ENCODE results near the gene DENND1C.
"Not testable (repeated sequence)": the region's sequence is repeated elsewhere in the genome, so short reads cannot be mapped to it uniquely, and the experiment has no call there.

DENND1C gene

DNA sequence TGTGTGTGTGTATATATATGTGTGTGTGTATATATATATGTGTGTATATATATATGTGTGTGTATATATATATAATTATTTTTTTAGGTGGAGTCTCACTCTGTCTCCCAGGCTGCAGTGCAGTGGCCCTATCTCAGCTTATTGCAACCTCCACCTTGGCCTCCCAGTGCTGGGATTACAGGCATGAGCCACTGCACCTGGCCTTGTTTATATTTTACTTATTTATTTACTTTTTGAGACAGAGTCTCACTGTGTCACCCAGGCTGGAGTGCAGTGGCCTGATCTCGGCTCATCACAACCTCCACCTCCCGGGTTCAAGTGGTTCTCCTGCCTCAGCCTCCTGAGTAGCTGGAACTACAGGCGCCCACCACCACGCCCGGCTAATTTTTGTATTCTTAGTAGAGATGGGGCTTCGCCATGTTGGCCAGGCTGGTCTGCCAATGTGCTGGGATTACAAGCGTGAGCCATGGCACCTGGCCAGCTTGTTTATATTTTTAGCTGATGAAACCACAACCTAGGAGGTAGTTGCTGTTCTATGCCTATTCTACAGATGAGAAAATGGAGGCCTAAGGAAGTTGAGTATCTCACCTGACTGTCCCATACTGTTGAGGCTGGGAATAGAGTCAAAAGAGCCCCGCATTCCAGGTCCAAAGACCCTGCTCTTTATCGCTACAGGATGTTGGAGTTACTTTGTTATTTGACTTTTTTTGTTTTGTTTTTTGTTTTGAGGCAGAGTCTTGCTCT, 26.6 kb upstream of the DENND1C start:
- DNase-seq, result not testable (repeated sequence)

DNA sequence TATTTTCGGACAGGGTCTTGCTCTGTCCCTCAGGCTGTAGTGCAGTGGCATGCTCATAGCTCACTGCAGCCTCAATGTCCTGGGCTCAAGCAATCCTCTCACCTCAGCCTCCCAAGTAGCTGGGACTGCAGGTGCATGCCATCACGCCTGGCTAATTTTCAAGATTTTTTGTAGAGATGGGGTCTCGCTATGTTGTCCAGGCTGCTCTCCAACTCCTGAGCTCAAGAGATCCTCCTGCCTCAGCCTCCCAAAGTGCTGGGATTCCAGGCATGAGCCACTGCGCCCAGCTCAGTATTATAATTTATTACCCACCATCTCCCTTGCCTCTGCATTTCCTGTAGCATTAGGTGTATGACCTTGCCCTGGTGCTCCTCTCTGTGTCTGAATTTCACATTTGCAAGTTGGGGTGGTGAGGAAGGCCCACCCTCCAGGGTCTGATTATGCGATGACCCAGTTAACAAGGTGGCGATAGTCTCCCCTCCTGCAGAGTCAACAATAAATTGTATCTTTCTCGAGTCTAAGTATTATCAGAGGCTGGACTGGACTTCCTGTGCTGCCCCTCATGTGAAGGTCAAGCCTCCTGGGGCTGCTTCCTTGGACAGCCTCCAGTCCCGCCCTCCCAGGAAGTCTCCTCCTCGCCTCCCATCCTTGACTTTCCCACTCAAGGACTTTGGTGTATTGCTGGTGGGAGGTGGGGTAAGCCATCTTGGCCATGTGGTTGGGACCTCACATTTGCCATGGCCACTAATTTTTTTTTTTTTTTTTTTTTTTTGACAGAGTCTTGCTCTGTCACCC, 22.0 kb upstream of the DENND1C start:
- no peak for DNase-seq

GRCh38 chr19:6501740-6502648, 20.4 kb upstream of the DENND1C start, which contains the start of gene TUBB4A:
TSS of gene TUBB4A (minus strand) at chr19:6502309. CDS start at chr19:6502212, 97 bp downstream.
- no peak for DNase-seq

GRCh38 chr19:6500837-6501739, 19.5 kb upstream of the DENND1C start:
- DNase-seq, result no peak

DNA sequence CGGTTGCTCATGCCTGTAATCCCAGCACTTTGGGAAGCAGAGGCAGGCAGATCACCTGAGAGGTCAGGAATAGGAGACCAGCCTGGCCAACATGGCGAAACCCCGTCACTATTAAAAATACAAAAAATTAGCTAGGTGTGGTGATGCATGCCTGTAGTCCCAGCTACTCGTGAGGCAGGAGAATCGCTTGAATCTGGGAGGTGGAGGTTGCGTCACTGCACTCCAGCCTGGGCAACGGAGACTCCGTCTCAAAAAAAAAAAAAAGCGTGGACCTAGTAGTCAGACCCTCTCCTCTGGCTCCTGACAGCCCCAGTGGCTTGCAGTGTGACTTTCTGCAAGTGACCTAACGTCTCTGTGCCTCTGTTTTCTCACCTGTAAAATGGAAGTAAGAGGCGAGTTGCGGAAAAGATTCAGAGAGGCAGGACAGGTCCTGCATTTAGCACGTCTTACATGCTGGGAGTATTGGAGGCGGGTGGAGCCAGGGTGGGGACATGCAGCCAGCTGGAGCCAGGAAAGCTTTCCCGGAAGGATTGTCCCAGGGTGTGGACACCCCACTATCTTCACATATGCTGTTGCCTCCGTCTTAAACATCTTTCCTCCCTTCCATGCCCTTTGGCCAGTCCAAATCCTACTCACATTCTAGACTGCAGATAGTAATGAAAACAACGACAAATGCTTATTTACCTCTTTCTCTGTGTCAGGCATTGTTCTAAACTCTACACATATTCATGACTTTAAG, 17.6 kb upstream of the DENND1C start:
- no peak for DNase-seq

DNA sequence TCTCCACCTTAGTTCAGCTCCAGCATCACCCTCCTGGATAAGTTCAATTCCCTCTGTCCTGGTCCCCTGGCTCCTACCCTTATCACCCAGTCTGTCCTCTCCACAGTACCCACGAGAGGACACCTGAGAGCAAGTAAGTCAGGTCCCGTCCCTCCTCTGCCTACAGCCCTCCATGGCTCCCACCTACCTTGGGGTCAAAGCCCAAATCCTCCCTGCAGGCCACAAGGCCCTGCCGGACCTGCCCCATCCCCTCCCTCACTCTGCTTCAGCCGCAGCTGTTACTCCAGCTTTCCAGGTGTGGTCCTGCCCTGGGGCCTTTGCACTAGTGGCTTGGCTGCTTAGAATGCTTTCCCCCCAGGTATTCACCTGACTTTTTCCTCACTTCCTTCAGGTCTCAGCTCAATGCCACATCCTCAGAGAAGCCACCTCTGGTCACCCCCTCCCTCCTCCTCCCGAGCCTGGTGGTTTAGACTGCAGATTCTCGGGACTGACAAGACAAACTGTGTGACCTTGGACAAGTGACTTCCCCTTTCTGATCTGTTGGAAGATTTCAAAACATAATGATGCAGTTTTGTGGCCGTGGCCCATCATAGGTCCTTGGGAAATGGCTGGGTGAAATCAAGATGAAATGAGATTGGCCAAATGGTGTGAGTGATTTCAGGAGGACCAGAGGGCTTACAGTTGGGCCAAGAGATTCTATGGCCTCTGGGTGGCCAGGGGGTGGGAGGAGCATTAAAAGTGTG, 16.9 kb upstream of the DENND1C start:
- no peak for DNase-seq

GRCh38 chr19:6495947-6496346, 14.4 kb upstream of the DENND1C start:
- no peak for DNase-seq

GRCh38 chr19:6494438-6495036, 12.9 kb upstream of the DENND1C start:
- DNase-seq, result no peak

DNA sequence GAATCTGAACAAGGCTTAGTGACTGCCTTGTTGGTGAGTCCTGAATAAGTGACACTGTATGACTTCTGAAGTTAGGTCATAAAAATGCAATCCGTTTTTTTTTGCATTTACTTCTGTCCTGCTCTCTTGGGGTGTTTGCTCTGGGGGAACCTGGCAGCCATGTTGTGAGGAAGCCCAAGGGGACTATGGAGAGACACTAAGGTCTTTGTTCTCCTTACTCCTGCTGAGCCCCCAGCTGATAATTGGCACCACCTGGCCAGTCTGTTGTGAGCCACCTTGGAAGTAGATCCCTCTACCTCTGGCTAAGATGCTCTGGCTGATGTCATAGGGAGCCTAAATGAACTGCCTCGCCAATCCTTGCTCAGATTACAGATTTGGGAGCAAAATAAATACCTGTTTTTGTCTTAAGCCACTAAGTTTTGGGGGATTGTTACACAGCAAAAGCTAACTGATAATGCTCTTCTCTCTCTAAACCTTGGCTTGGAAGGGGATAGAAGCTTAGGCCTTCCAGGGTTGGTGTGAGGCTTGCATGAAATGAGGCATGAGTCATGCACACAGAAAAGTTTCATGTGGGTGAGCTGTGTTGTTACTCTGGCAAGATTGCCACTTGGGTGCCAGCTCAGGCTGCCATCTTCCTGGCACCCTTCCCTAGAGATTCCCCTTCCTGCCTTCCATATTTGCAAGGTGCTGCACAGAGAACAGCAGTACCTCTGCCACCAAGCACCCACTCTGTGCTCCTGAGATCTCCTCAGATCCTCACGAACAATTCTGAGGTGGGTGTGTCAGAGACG, 10.4 kb upstream of the DENND1C start:
- no peak for DNase-seq

DNA sequence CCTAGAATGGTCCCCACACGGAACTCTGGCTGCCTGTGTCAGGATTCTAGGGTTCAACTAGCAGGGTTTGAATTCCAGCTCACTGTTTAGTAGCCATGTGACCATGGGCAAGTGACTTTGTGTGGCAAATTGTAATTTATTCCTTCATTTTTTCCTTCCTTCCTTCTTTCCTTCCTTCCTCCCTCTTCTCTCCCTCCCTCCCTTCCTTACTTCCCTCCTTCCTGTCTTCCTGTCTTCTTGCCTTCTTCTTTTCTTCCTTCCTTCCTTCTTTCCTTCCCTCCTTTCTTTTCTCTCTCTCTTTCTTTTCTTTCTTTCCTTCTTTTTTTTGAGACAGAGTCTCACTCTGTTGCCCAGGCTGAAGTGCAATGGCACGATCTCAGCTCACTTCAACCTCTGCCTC, 8.5 kb upstream of the DENND1C start:
- no peak for DNase-seq

- no peak for DNase-seq
These were observed 7.9 kb upstream of the DENND1C start for GRCh38 chr19:6489278-6490061.

- DNase-seq, result no peak
These were observed 3.2 kb upstream of the DENND1C start for GRCh38 chr19:6484831-6485230.

- DNase-seq, result no peak
These were observed 2.6 kb upstream of the DENND1C start for GRCh38 chr19:6484230-6484629.

DNA sequence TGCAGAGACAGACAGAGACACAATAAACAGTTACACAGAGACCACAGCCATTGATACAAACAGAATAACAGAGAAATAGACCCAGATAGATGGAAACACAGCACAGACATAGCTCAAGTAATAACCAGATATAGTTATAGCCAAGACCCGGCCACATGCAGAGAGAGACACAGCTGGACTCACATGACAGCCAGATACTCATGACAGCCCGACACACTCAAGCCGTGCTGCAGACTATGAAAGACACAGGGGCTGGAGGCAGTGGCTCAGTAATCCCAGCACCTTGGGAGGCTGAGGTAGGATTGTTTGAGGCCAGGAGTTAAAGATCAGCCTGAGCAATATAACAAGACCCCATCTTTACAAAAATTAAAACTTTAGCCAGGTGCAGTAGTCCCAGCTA, 1.6 kb upstream of the DENND1C start:
- DNase-seq, result no peak

DNA sequence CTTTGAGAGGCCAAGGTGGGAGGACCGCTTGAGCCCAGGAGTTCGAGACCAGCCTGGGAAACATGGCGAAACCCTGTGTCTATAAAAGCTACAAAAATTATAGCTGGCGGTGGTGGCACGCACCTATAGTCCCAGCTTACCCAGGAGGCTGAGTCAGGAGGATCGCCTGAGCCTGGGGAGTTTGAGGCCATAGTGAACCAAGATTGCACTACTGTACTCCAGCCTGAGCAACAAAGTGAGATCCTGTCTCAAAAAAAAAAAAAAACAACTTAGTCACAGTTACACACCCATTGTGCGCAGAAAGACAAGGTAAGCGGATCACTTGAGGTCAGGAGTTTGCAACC, 728 bp upstream of the DENND1C start:
- no peak for DNase-seq

GRCh38 chr19:6480848-6481415, 655 bp downstream of the DENND1C start:
- no peak for DNase-seq

GRCh38 chr19:6479836-6480398, 1.7 kb downstream of the DENND1C start:
- DNase-seq, result no peak

DNA sequence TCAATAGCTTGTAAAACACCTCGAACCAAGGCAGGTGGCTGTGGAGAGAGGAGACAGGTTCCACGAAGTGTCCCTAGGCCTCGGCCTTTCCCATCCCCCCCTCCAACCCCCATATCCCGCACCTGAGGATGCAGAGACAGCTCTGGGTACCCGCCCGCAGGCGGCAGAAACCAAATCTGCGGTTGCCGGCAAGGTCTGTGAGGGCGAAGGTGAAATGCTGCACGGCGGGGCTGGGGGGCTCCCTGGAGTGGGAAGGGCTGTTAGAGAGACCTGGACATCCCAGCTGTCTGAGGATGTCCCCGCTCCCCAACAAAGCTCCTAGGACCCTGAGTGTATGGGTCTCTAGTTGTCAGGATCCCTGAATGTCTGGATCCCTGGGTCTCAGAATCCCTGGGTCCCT, 2.8 kb downstream of the DENND1C start:
- DNase-seq, result no peak
